Astrocyte of the hippocampus (primary cell): ENCODE results near the gene GFI1B.

Experiments
- DNase-seq: peaks from one replicate; pipeline ENCODE4 v3.0.0; 2011; ENCODE audit warnings: low read depth, low spot score

GFI1B gene

GRCh38 chr9:133009906-133010582 lies 31.6 kb downstream of the GFI1B start:
- no peak for DNase-seq

- no peak for DNase-seq
Measured at GRCh38 chr9:133014696-133015095, 36.2 kb downstream of the GFI1B start.

GRCh38 chr9:133023117-133023890 lies 44.8 kb downstream of the GFI1B start:
- DNase-seq, result no peak

- no peak for DNase-seq
Measured at GRCh38 chr9:133026426-133026825, 47.9 kb downstream of the GFI1B start.

GRCh38 chr9:133027134-133027533 lies 48.6 kb downstream of the GFI1B start:
- no peak for DNase-seq

GRCh38 chr9:133028221-133028620 lies 49.7 kb downstream of the GFI1B start:
- no peak for DNase-seq

- DNase-seq, result no peak
Measured at GRCh38 chr9:133029994-133030316, 51.5 kb downstream of the GFI1B start.

GRCh38 chr9:133030317-133031129 lies 52.0 kb downstream of the GFI1B start, which contains the start of gene GTF3C5:
GTF3C5 (plus strand) TSS chr9:133030997; CDS start chr9:133031012, 15 bp downstream.
- DNase-seq, result peak; percentile 98

GRCh38 chr9:133031130-133031422 lies 52.6 kb downstream of the GFI1B start:
- DNase-seq, result no peak

- no peak for DNase-seq
Measured at GRCh38 chr9:133031496-133031911, 53.0 kb downstream of the GFI1B start.

- no peak for DNase-seq
Measured at GRCh38 chr9:133032171-133032570, 53.7 kb downstream of the GFI1B start.

- DNase-seq, result no peak
Measured at GRCh38 chr9:133035669-133036068, 57.2 kb downstream of the GFI1B start.

GRCh38 chr9:133037775-133038515 lies 59.5 kb downstream of the GFI1B start:
- no peak for DNase-seq

GRCh38 chr9:133040892-133041479 lies 62.5 kb downstream of the GFI1B start:
- peak; percentile 56 for DNase-seq
